ENCODE measurements around the gene CES2. TPM values are rescaled to one million over a fixed set of nuclear protein-coding genes. Genes with fewer than 3 reads are reported as not detected.
"Not testable (repeated sequence)": the region's sequence is repeated elsewhere in the genome, so short reads cannot be mapped to it uniquely, and the experiment has no call there.

Gene CES2
- total RNA-seq, 2 experiments from 2014 or later, result 32.5 to 32.7 TPM

- H3K4me1 Mint-ChIP-seq (ENCODE audit: low read depth), result peaks cover 62% of the 10 kb centered on the region
- H3K36me3 Mint-ChIP-seq, result peaks cover 11% of the 10 kb centered on the region
- ChIA-PET POLR2A (interaction anchor here (0.6 to 1.8 kb wide), 2 partner anchors 173 to 180 kb away, joined by 3 to 5 read pairs; partner anchors contain the start of genes FBXL8 and TRADD), CTCF (interaction anchor here (1.0 to 3.7 kb wide), 12 partner anchors 18 to 291 kb away, joined by 3 to 45 read pairs (median 10); partner anchors contain the start of genes CES3, FBXL8 and TRADD)
- intact Hi-C loops (cut with micrococcal nuclease), result no loop called here
- H3K9me3 Mint-ChIP-seq, result no peaks in the 10 kb centered on the region
- H3K27ac Mint-ChIP-seq, result peak overlapping the region; percentile 38
- no peaks in the 10 kb centered on the region for H3K27me3 Mint-ChIP-seq
- DNase-seq, result no peak
- no peak overlapping the region for H3K4me3 Mint-ChIP-seq
Measured at GRCh38 chr16:66979011-66979717, 43.8 kb downstream of the CES2 start.

- Mint-ChIP-seq H3K36me3 (peaks cover 22% of the 10 kb centered on the region), H3K4me1 (ENCODE audit: low read depth) (peaks cover 68% of the 10 kb centered on the region), H3K4me3 (no peak overlapping the region), H3K9me3 (no peaks in the 10 kb centered on the region), H3K27ac (peak overlapping the region; percentile 100), H3K27me3 (no peaks in the 10 kb centered on the region)
- CTCF ChIA-PET, result interaction anchor here (0.7 to 4.6 kb wide), 10 partner anchors 19 to 202 kb away, joined by 3 to 29 read pairs (median 4); partner anchors contain the start of genes FBXL8, NAE1, PDP2 and TRADD
- intact Hi-C loops (cut with micrococcal nuclease), result no loop called here
- DNase-seq, result no peak
- POLR2A ChIA-PET, result interaction anchor here (1.0 to 3.3 kb wide), 5 partner anchors 17 to 177 kb away, joined by 3 to 24 read pairs (median 10); partner anchors contain the start of genes FBXL8 and TRADD
Measured at GRCh38 chr16:66983033-66983432, 47.7 kb downstream of the CES2 start.

GRCh38 chr16:66984892-66985311 lies 49.6 kb downstream of the CES2 start:
- ChIA-PET CTCF (interaction anchor here (1.1 to 4.6 kb wide), 8 partner anchors 29 to 201 kb away, joined by 3 to 29 read pairs (median 6); partner anchors contain the start of genes B3GNT9, FBXL8 and TRADD), POLR2A (interaction anchor here (0.9 to 3.3 kb wide), 6 partner anchors 9 to 259 kb away, joined by 3 to 21 read pairs (median 8); partner anchors contain the start of genes FBXL8 and TRADD)
- intact Hi-C loops (cut with micrococcal nuclease), result loop anchor here (1.0 to 2.0 kb wide), 6 partner anchors 15 to 327 kb away; partner anchors contain the start of genes FBXL8, MATCAP1 and TRADD
- Mint-ChIP-seq H3K9me3 (no peaks in the 10 kb centered on the region), H3K36me3 (peaks cover 22% of the 10 kb centered on the region), H3K4me1 (ENCODE audit: low read depth) (peaks cover 63% of the 10 kb centered on the region), H3K27me3 (no peaks in the 10 kb centered on the region), H3K27ac (peak overlapping the region; percentile 100), H3K4me3 (peak overlapping the region; percentile 55)
- DNase-seq, result peak; percentile 91

- Mint-ChIP-seq H3K4me3 (peak overlapping the region; percentile 65), H3K27me3 (no peaks in the 10 kb centered on the region), H3K9me3 (no peaks in the 10 kb centered on the region), H3K27ac (peak overlapping the region; percentile 100), H3K4me1 (ENCODE audit: low read depth) (peaks cover 54% of the 10 kb centered on the region), H3K36me3 (peaks cover 17% of the 10 kb centered on the region)
- ChIA-PET POLR2A (interaction anchor here (1.9 to 3.3 kb wide), 2 partner anchors 14 to 27 kb away, joined by 18 to 21 read pairs; no protein-coding TSS in a partner anchor), CTCF (interaction anchor here (2.1 to 4.6 kb wide), 2 partner anchors 27 to 31 kb away, joined by 8 to 24 read pairs; no protein-coding TSS in a partner anchor)
- DNase-seq, result no peak
- intact Hi-C loops (cut with micrococcal nuclease), result no loop called here
Measured at GRCh38 chr16:66986559-66986958, 51.2 kb downstream of the CES2 start.

GRCh38 chr16:66988197-66988788 lies 53.0 kb downstream of the CES2 start, which contains the start of gene CES4A:
TSS of gene CES4A (plus strand) at chr16:66988589. CDS start at chr16:66988773, 184 bp downstream.
- peaks cover 42% of the 10 kb centered on the region for H3K4me1 Mint-ChIP-seq (ENCODE audit: low read depth)
- ChIA-PET POLR2A (interaction anchor here (1.3 kb wide), 1 partner anchor 25 kb away, joined by 3 read pairs; no protein-coding TSS in a partner anchor), CTCF (interaction anchor here (0.7 to 1.0 kb wide), 2 partner anchors 29 to 167 kb away, joined by 4 read pairs; no protein-coding TSS in a partner anchor)
- H3K36me3 Mint-ChIP-seq, result peaks cover 11% of the 10 kb centered on the region
- peak within 1 kb of the TSS; percentile 74 for H3K27ac Mint-ChIP-seq
- peak; percentile 58 for DNase-seq
- intact Hi-C loops (cut with micrococcal nuclease), result no loop called here
- H3K27me3 Mint-ChIP-seq, result no peaks in the 10 kb centered on the region
- no peaks in the 10 kb centered on the region for H3K9me3 Mint-ChIP-seq
- H3K4me3 Mint-ChIP-seq, result peak within 1 kb of the TSS; percentile 65

- Mint-ChIP-seq H3K4me1 (ENCODE audit: low read depth) (peaks cover 14% of the 10 kb centered on the region), H3K27me3 (no peaks in the 10 kb centered on the region), H3K4me3 (no peak overlapping the region), H3K9me3 (no peaks in the 10 kb centered on the region), H3K36me3 (peaks cover 8% of the 10 kb centered on the region), H3K27ac (no peak overlapping the region)
- intact Hi-C loops (cut with micrococcal nuclease), result no loop called here
- ChIA-PET CTCF (interaction anchor here (1.4 to 3.6 kb wide), 4 partner anchors 15 to 164 kb away, joined by 3 to 19 read pairs (median 14); no protein-coding TSS in a partner anchor), POLR2A (interaction anchor here (0.9 to 1.4 kb wide), 2 partner anchors 10 to 38 kb away, joined by 3 to 5 read pairs; partner anchors contain the start of gene CBFB)
- no peak for DNase-seq
Measured at GRCh38 chr16:66991545-66992077, 56.3 kb downstream of the CES2 start.

- intact Hi-C loops (cut with micrococcal nuclease); H3K27ac Mint-ChIP-seq; POLR2A ChIA-PET; H3K27me3 Mint-ChIP-seq; DNase-seq; H3K4me1 Mint-ChIP-seq (ENCODE audit: low read depth); CTCF ChIA-PET; H3K36me3 Mint-ChIP-seq; H3K9me3 Mint-ChIP-seq; H3K4me3 Mint-ChIP-seq: not testable (repeated sequence)
Measured at GRCh38 chr16:66993558-66993957, 58.2 kb downstream of the CES2 start.

Other genes with a start within 250 kb of the CES2 start
- 1 to 10 TPM; 2.8 to 4.1 TPM for gene CMTM4, start 238.8 kb upstream of the CES2 start, total RNA-seq
- gene DYNC1LI2, start 183.9 kb upstream of the CES2 start, total RNA-seq, result 10 to 100 TPM; 37.9 to 39.1 TPM
- gene TERB1, start 133.9 kb upstream of the CES2 start, total RNA-seq, result not detected
- 100 to 1,000 TPM; 121 to 126 TPM for gene NAE1, start 104.5 kb upstream of the CES2 start, total RNA-seq
- gene CA7, start 91.1 kb upstream of the CES2 start, total RNA-seq, result under 1 TPM in 1 of 2 experiments, not detected in 1; 0.12 TPM
- 10 to 100 TPM; 42.4 to 45.5 TPM for gene PDP2, start 55.0 kb upstream of the CES2 start, total RNA-seq
- gene CDH16, start 16.6 kb upstream of the CES2 start, total RNA-seq, result not detected
- under 1 TPM; 0.48 to 0.65 TPM for gene RRAD, start 10.0 kb upstream of the CES2 start, total RNA-seq
- gene CIAO2B, start 1.1 kb upstream of the CES2 start, total RNA-seq, result 100 to 1,000 TPM; 195 to 204 TPM
- gene CES3, start 25.8 kb downstream of the CES2 start, total RNA-seq, result 1 to 10 TPM; 1.6 to 3.0 TPM
- gene CES4A, start 53.1 kb downstream of the CES2 start, total RNA-seq, result 10 to 100 TPM; 25.0 to 25.9 TPM
- gene CBFB, start 93.6 kb downstream of the CES2 start, total RNA-seq, result 100 to 1,000 TPM; 155 to 163 TPM
- 10 to 100 TPM; 11.4 to 12.3 TPM for gene PHAF1, start 174.4 kb downstream of the CES2 start, total RNA-seq
- 1 to 10 TPM; 5.1 to 5.6 TPM for gene B3GNT9, start 215.5 kb downstream of the CES2 start, total RNA-seq
- gene TRADD, start 224.4 kb downstream of the CES2 start, total RNA-seq, result 10 to 100 TPM; 41.7 to 43.2 TPM
- 10 to 100 TPM; 24.1 to 25.7 TPM for gene FBXL8, start 224.4 kb downstream of the CES2 start, total RNA-seq
- 10 to 100 TPM; 34.8 to 36.1 TPM for gene HSF4, start 229.2 kb downstream of the CES2 start, total RNA-seq
- gene NOL3, start 235.0 kb downstream of the CES2 start, total RNA-seq, result 10 to 100 TPM; 14.8 to 20.1 TPM
- 10 to 100 TPM; 37.3 to 38.3 TPM for gene MATCAP1, start 248.4 kb downstream of the CES2 start, total RNA-seq

All from activated CD4-positive, alpha-beta memory T cell treated with anti-CD3 and anti-CD28 coated beads for 36 hours (primary cell).